A549 (cell line): ENCODE measurements around the gene POLR1E.

Experiments
- BHLHE40 ChIP-seq: IDR thresholded peaks from 2 replicates; pipeline ENCODE4 v1.6.1; 2012; ENCODE audit warnings: low read depth, low read length, inconsistent platforms
- CBX2 ChIP-seq: fragments of 200-600 bp; sonication (generic); IDR thresholded peaks from 2 replicates; pipeline ENCODE4 v1.6.1; 2016; ENCODE audit warnings: low read depth, mild to moderate bottlenecking, borderline replicate concordance
- CHD2 ChIP-seq: fragments of 150-350 bp; IDR thresholded peaks from 2 replicates; pipeline ENCODE4 v1.6.1; 2014; ENCODE audit warnings: low read length; ENCODE audit not compliant: partially characterized antibody
- EP300 ChIP-seq, 2 experiments: fragments of >200 bp; sonication (Bioruptor Twin); formaldehyde crosslinking; IDR thresholded peaks; 2 replicates in 1 of 2; 3 replicates in 1 of 2; pipeline ENCODE4 v1.6.1; 2016 to 2017
- HEYL ChIP-seq: fragments of 250-450 bp; sonication (Bioruptor Pico); IDR thresholded peaks from 2 replicates; pipeline ENCODE4 v1.8.0; 2021; ENCODE audit warnings: mild to moderate bottlenecking, moderate library complexity
- POLR2A ChIP-seq: IDR thresholded peaks from 2 replicates; pipeline ENCODE4 v1.6.1; 2012; ENCODE audit warnings: mild to moderate bottlenecking, low read length
- SMC3 ChIP-seq: fragments of >200 bp; sonication (Bioruptor Twin); formaldehyde crosslinking; IDR thresholded peaks from 3 replicates; pipeline ENCODE4 v1.6.1; 2018; ENCODE audit warnings: inconsistent platforms
- SREBF2 ChIP-seq: fragments of 450-650 bp; IDR thresholded peaks from 2 replicates; pipeline ENCODE4 v1.6.1; 2014; ENCODE audit warnings: mild to moderate bottlenecking, moderate library complexity
- TF ChIP-seq, protein P1 (sequence below): IDR thresholded peaks from 2 replicates; pipeline ENCODE4 v1.6.1; 2012
- TF ChIP-seq, protein P2 (sequence below): fragments of >200 bp; sonication (Bioruptor Twin); formaldehyde crosslinking; IDR thresholded peaks from 3 replicates; pipeline ENCODE4 v1.5.1; 2016
- TF ChIP-seq, protein P3 (sequence below): fragments of 200-600 bp; sonication (generic); IDR thresholded peaks from 2 replicates; pipeline ENCODE4 v1.6.1; 2016; ENCODE audit warnings: antibody characterized with exemption, mild to moderate bottlenecking, moderate library complexity

DNA sequence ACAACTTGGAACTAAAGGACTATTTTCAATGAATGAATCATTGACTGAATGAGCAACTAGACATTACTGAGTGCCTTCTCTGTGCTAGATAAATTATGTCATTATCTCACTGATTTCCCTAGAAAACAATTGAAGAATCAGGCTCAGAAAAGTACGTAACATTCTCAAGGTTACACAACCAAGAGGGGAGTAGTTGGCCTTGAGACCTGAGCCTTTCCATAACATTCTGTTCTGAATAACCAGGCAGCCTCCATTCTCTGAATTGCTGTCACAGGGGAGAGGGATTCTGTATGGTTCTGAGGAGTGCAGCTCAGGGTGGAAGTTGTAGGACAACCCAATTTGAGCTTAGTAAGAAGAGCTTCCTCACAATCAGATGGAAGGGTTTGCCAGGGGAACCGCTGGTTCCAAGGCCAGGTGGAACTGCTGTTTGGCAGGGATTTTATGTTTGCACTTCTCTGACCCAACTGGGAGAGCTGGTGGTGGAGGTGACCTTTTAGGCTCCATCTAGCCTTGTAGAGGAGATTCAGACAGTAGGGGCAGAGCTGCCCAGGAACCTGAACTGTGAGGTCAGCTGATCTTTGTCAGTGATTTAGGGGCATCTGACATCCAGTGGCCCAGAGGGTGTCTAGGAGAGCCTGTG lies 16.3 kb downstream of the POLR1E start:
- TF ChIP-seq CHD2, result no peak
- TF ChIP-seq, protein P1, sequence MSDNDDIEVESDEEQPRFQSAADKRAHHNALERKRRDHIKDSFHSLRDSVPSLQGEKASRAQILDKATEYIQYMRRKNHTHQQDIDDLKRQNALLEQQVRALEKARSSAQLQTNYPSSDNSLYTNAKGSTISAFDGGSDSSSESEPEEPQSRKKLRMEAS, result no peak
- TF ChIP-seq, protein P2, sequence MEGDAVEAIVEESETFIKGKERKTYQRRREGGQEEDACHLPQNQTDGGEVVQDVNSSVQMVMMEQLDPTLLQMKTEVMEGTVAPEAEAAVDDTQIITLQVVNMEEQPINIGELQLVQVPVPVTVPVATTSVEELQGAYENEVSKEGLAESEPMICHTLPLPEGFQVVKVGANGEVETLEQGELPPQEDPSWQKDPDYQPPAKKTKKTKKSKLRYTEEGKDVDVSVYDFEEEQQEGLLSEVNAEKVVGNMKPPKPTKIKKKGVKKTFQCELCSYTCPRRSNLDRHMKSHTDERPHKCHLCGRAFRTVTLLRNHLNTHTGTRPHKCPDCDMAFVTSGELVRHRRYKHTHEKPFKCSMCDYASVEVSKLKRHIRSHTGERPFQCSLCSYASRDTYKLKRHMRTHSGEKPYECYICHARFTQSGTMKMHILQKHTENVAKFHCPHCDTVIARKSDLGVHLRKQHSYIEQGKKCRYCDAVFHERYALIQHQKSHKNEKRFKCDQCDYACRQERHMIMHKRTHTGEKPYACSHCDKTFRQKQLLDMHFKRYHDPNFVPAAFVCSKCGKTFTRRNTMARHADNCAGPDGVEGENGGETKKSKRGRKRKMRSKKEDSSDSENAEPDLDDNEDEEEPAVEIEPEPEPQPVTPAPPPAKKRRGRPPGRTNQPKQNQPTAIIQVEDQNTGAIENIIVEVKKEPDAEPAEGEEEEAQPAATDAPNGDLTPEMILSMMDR, result no peak
- TF ChIP-seq, protein P3, sequence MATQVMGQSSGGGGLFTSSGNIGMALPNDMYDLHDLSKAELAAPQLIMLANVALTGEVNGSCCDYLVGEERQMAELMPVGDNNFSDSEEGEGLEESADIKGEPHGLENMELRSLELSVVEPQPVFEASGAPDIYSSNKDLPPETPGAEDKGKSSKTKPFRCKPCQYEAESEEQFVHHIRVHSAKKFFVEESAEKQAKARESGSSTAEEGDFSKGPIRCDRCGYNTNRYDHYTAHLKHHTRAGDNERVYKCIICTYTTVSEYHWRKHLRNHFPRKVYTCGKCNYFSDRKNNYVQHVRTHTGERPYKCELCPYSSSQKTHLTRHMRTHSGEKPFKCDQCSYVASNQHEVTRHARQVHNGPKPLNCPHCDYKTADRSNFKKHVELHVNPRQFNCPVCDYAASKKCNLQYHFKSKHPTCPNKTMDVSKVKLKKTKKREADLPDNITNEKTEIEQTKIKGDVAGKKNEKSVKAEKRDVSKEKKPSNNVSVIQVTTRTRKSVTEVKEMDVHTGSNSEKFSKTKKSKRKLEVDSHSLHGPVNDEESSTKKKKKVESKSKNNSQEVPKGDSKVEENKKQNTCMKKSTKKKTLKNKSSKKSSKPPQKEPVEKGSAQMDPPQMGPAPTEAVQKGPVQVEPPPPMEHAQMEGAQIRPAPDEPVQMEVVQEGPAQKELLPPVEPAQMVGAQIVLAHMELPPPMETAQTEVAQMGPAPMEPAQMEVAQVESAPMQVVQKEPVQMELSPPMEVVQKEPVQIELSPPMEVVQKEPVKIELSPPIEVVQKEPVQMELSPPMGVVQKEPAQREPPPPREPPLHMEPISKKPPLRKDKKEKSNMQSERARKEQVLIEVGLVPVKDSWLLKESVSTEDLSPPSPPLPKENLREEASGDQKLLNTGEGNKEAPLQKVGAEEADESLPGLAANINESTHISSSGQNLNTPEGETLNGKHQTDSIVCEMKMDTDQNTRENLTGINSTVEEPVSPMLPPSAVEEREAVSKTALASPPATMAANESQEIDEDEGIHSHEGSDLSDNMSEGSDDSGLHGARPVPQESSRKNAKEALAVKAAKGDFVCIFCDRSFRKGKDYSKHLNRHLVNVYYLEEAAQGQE, result no peak
- TF ChIP-seq POLR2A, result no peak
- no peak for TF ChIP-seq EP300 (IDR thresholded peaks at IDR 0.05)
- no peak for TF ChIP-seq CBX2
- TF ChIP-seq SMC3, result no peak
- no peak for TF ChIP-seq HEYL (CRISPR knock-in tag)
- TF ChIP-seq BHLHE40, result no peak
- TF ChIP-seq SREBF2, result no peak
